Duodenal mucosa (tissue), 2 donors: Measurements from ENCODE around the gene FYB2.

Experiments used
- H3K27ac ChIP-seq: one replicate; pipeline ENCODE4 v1.7.0; 2013; ENCODE audit warnings: low read depth, low read length
- H3K27me3 ChIP-seq, 2 donors: one replicate each; pipeline ENCODE4 v1.7.0; 2013; ENCODE audit warnings: low read length in 2 of 2, control low read depth in 1 of 2; ENCODE audit not compliant: insufficient read depth in 2 of 2, control insufficient read depth in 1 of 2
- H3K36me3 ChIP-seq, 2 donors: one replicate each; pipeline ENCODE4 v1.7.0; 2013; ENCODE audit warnings: low read length in 2 of 2, control low read depth in 1 of 2; ENCODE audit not compliant: insufficient read depth in 2 of 2, control insufficient read depth in 1 of 2
- H3K4me1 ChIP-seq, 2 donors: one replicate each; pipeline ENCODE4 v1.7.0; 2013; ENCODE audit warnings: low read length in 2 of 2, control low read depth in 1 of 2; ENCODE audit not compliant: insufficient read depth in 2 of 2, control insufficient read depth in 1 of 2
- H3K4me3 ChIP-seq, 2 donors: one replicate each; pipeline ENCODE4 v1.7.0; 2013; ENCODE audit warnings: low read length in 2 of 2, low read depth in 1 of 2
- H3K9ac ChIP-seq, 2 donors: one replicate each; pipeline ENCODE4 v1.7.0; 2013; ENCODE audit warnings: low read length in 2 of 2, low read depth in 1 of 2
- H3K9me3 ChIP-seq, 2 donors: one replicate each; pipeline ENCODE4 v1.7.0; 2013; ENCODE audit warnings: low read length in 2 of 2, control low read depth in 1 of 2; ENCODE audit not compliant: control insufficient read depth in 1 of 2

FYB2 gene

DNA sequence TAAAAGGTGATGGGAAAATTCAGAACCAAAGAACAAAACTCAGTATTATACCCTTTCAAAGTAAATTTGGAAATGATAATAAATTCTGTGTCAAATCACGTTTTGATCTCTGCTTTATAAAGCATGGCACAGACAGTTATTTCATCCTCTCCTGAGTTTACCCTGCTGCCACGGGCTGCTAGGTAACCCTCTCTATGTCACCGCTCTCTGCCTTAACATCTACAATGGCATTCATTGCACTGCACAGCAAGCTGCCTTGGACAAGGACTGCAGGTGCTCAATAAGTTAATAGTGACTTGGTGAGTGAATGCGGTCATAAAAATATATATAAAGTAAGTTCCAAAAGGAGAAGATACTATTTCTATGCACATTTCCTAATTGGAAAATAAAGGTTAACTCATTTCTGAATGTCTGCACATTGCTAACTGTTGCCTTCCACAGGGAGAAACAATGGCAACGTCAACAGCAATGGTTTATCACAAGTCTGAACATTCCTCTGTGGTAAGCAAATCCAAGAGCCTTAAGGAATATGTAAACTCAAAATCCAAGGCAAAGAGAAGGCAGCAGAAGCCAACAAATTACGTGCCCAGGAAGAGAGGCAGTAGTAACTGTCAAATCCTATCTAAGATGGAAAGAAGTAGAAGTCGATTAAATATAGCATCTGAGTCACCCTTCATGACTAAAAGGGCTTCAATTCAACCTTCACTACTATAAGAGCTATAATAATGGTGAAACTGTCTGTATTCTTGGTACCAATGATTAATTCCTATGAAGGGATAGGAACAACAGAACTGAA is 19.4 kb downstream of the FYB2 start:
- Histone ChIP-seq H3K9me3 (no peaks in the 10 kb centered on the region), H3K27me3 (no peaks in the 10 kb centered on the region), H3K27ac (no peak overlapping the region), H3K4me1 (no peaks in the 10 kb centered on the region), H3K36me3 (no peaks in the 10 kb centered on the region), H3K4me3 (no peak overlapping the region), H3K9ac (no peak overlapping the region)

DNA sequence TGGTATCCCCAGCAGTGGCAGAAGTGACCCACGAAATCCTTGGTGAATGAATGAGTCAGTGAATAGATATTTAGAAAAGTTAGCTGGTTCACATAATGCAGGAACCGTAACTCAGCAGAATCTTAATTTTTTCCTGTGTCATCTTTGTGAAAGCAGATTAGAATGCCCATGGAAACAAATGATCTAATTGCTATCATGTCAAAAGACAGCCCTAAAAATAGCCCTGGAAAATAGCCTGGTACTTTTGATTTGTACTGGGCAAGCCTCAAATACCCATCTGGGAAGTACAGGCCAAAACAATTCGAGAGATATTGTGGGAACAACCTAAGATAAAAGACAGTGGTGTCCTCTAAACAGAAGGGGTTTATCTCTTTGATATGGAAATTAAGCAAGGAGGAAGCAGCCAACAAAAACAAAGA is 21.1 kb downstream of the FYB2 start:
- Histone ChIP-seq H3K4me1 (no peaks in the 10 kb centered on the region), H3K36me3 (no peaks in the 10 kb centered on the region), H3K9me3 (no peaks in the 10 kb centered on the region), H3K27ac (no peak overlapping the region), H3K4me3 (no peak overlapping the region), H3K27me3 (no peaks in the 10 kb centered on the region), H3K9ac (no peak overlapping the region)

DNA sequence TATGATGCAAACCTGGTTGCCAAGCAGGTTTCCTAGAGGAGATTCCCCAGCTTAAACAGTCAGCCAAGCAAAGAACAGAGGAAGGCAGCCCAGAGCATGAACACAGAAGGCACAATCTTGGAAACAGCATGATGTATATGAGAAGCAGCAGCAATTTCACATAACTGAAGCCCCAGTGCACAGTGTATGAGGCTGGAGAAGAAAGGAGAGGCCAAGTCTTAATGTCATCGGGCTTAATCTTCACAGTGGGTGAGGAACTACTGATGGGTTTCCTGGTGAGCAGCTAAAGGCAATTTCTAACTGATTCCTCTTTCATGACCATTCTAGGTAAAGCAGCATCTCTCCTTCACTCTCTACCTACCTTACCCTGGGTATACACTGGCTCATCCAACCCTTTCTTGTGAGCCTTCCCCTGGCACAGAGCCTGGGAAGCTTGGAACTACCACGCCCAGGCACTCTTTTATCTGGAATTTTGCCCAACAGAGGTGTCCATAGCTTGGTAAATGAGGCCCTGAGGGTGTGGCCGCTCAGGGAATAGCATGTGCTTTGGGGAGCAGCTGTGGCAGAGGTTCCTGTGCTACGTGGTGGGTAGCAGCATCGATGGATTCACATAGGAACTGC is 22.0 kb downstream of the FYB2 start:
- no peak overlapping the region for H3K4me3 ChIP-seq
- H3K4me1 ChIP-seq, result no peaks in the 10 kb centered on the region
- no peaks in the 10 kb centered on the region for H3K36me3 ChIP-seq
- H3K27ac ChIP-seq, result no peak overlapping the region
- H3K9me3 ChIP-seq, result no peaks in the 10 kb centered on the region
- H3K9ac ChIP-seq, result no peak overlapping the region
- H3K27me3 ChIP-seq, result no peaks in the 10 kb centered on the region

DNA sequence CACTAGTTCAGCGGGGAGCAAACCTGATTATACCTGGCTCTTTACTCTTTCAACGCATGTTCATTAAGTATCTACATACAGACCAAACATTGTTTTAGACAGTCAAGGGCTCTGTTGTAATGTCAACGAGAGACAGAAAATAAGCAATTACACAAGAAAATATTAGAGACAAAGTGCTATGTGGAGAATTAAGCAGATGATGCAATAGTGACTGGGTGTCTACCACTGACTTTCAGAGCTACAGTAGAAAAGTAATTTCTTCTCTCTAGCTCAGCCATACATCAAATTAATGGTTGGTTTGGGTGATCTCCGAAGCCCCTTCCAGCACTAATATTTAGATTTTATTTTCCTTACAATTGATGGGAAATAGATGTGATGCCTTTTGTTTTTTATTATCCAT is 23.3 kb downstream of the FYB2 start:
- H3K9ac ChIP-seq, result no peak overlapping the region
- H3K36me3 ChIP-seq, result no peaks in the 10 kb centered on the region
- H3K27ac ChIP-seq, result no peak overlapping the region
- H3K27me3 ChIP-seq, result no peaks in the 10 kb centered on the region
- no peaks in the 10 kb centered on the region for H3K9me3 ChIP-seq
- H3K4me3 ChIP-seq, result no peak overlapping the region
- H3K4me1 ChIP-seq, result no peaks in the 10 kb centered on the region

DNA sequence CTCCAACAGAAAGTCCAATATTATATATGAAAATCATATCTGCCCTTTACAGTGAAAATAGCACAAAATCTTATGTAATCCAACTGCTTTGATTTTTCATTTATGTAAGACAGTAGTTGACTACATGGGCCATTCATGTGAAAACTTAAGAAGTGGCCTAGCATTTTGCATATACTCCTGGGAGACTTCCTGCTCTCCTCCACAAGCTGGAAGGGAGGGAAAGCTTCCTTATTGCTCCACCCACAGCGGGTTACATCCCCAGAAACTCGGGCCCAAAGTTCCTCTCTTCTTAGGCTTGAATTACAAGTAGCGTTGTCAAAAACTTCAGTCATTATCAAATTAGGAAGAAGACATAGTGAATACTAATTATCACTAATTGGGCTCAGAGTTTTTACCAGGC is 29.2 kb downstream of the FYB2 start:
- peaks cover 20 to 22% of the 10 kb centered on the region in 2 donors for H3K4me1 ChIP-seq
- no peak overlapping the region for H3K9ac ChIP-seq
- no peaks in the 10 kb centered on the region for H3K27me3 ChIP-seq
- H3K36me3 ChIP-seq, result no peaks in the 10 kb centered on the region
- no peak overlapping the region for H3K4me3 ChIP-seq
- H3K9me3 ChIP-seq, result no peaks in the 10 kb centered on the region
- H3K27ac ChIP-seq, result no peak overlapping the region

DNA sequence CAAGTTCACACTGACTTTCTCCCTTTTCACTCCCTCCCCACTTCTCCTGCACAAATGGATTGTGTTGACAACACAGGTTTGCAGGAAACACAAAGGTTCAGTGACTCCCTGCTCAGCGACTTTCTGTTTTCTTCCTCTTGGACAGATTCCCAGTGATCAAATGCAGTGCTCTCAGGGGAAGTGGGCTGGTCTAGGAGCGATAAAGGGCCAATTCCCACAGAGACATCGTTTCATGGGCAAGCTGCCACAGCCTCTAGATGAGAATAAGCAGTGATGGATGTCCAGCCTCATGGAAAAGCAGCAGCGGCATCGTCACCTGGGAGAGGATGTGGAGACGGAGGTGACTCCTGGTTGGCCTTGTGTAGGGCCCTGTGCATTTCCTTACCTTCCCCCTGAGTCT is 30.6 kb downstream of the FYB2 start:
- Histone ChIP-seq H3K27me3 (no peaks in the 10 kb centered on the region), H3K27ac (no peak overlapping the region), H3K4me3 (peak overlapping the region in 1 of 2 donors; percentile 22)

DNA sequence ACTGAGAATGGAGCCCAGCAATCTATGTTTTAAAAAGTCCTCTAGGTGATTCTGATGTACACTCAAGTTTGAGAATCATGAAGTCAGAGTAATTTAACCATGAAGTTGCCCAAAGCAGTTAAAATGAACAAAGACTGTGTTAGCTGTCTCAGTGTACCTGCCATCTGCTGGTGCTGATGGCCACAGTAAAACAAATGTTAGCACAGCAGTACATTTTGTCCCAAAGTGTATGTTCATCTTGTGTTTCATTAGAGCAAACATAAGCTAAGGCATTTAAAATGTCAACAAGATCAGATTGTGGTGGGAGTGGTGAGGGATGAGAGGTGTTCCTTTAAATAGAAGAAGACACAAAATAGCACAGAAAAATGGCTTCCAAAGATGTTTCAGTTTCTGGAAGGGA is 31.1 kb downstream of the FYB2 start:
- no peaks in the 10 kb centered on the region for H3K36me3 ChIP-seq
- H3K27ac ChIP-seq, result no peak overlapping the region
- H3K4me1 ChIP-seq, result peaks cover 20 to 22% of the 10 kb centered on the region in 2 donors
- H3K4me3 ChIP-seq, result peak overlapping the region in 1 of 2 donors; percentile 22
- no peaks in the 10 kb centered on the region for H3K9me3 ChIP-seq
- no peaks in the 10 kb centered on the region for H3K27me3 ChIP-seq
- H3K9ac ChIP-seq, result no peak overlapping the region

More for the DNA sequence above, 30.6 kb downstream of the FYB2 start:
- no peaks in the 10 kb centered on the region for H3K36me3 ChIP-seq
- no peak overlapping the region for H3K9ac ChIP-seq
- peaks cover 20 to 22% of the 10 kb centered on the region in 2 donors for H3K4me1 ChIP-seq
- H3K9me3 ChIP-seq, result no peaks in the 10 kb centered on the region

DNA sequence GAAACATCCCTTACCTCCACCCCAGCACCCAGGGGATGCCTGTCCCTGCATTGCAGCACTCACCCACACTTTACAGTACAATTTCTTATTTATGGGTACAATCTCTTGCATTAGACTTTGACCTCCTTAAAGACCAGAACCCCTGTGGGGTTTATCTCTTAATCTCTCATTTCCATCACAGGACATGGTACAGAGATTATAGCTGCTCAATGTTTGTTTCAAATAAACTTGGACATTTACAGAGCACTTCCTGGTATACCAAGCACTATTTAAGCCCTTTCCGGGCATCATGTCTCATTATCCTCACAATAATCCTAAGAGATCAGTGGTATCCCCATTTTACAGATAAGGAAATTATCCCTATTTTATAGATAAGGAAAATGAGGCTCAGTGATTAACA is 31.9 kb downstream of the FYB2 start:
- Histone ChIP-seq H3K27ac (no peak overlapping the region), H3K27me3 (no peaks in the 10 kb centered on the region), H3K9me3 (no peaks in the 10 kb centered on the region), H3K36me3 (no peaks in the 10 kb centered on the region), H3K4me1 (peaks cover 20 to 22% of the 10 kb centered on the region in 2 donors), H3K4me3 (no peak overlapping the region), H3K9ac (no peak overlapping the region)

DNA sequence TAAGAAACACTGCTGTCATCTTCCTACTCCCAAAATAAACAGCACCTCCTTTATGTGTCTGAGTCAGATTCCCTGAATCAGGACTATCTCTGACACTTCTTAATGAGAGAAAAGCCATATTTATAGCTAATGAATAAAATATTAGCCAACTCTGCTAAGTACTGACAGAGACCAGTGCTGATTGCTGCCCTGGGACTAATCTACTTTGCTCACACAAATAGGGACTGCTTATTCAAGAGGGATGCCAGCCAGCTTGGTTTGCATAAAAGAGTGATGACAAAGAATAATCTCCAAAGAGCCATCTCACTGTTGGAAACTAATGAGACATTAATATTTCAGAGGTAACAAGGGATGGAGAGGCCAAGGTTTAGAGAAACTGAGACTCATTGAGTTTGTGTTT is 36.4 kb downstream of the FYB2 start:
- H3K4me1 ChIP-seq, result peaks cover 9 to 10% of the 10 kb centered on the region in 2 donors
- H3K9ac ChIP-seq, result no peak overlapping the region
- H3K4me3 ChIP-seq, result no peak overlapping the region
- no peaks in the 10 kb centered on the region for H3K36me3 ChIP-seq
- H3K9me3 ChIP-seq, result no peaks in the 10 kb centered on the region
- no peak overlapping the region for H3K27ac ChIP-seq
- no peaks in the 10 kb centered on the region for H3K27me3 ChIP-seq

DNA sequence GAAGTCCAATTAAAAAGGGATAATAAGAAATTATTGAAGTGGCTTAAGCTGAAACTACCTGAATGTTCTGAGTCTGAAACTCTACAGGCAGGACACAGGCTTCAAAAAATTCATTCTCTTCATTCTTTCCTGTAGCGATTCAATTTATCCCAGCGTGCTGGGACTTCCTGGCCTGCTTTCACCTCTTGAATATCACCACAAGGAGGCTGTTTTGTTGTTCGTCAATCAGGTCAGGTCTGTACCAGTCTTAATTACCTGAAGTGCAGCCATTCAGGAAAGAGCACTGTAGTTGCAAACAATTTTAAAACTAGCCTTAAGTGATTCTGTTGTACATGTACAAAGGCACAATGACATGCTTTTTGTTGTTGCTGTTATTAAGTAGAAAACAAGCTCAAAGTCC is 38.4 kb downstream of the FYB2 start:
- H3K4me1 ChIP-seq, result no peaks in the 10 kb centered on the region
- no peak overlapping the region for H3K27ac ChIP-seq
- no peaks in the 10 kb centered on the region for H3K36me3 ChIP-seq
- H3K9ac ChIP-seq, result no peak overlapping the region
- H3K9me3 ChIP-seq, result no peaks in the 10 kb centered on the region
- H3K27me3 ChIP-seq, result no peaks in the 10 kb centered on the region
- H3K4me3 ChIP-seq, result no peak overlapping the region
